Measurements from ENCODE around the gene CHRDL2.

Gene CHRDL2

GRCh38 chr11:74684661-74685060 lies 46.6 kb downstream of the CHRDL2 start:
- no peak for DNase-seq

GRCh38 chr11:74683941-74684481 lies 47.2 kb downstream of the CHRDL2 start:
- no peak for DNase-seq

GRCh38 chr11:74683279-74683871 lies 47.9 kb downstream of the CHRDL2 start:
- no peak for DNase-seq

- no peak for DNase-seq
These were observed 48.4 kb downstream of the CHRDL2 start for GRCh38 chr11:74682731-74683278.

- no peak for DNase-seq
These were observed 49.3 kb downstream of the CHRDL2 start for GRCh38 chr11:74681686-74682651.

GRCh38 chr11:74680703-74681531 lies 50.3 kb downstream of the CHRDL2 start:
- DNase-seq: no peak

GRCh38 chr11:74680035-74680671 lies 51.1 kb downstream of the CHRDL2 start:
- DNase-seq: no peak

- no peak for DNase-seq
These were observed 51.7 kb downstream of the CHRDL2 start for GRCh38 chr11:74679513-74679865.

GRCh38 chr11:74678591-74679512 lies 52.4 kb downstream of the CHRDL2 start:
- DNase-seq: no peak

- DNase-seq: no peak
These were observed 53.2 kb downstream of the CHRDL2 start for GRCh38 chr11:74678041-74678440.

- DNase-seq: no peak
These were observed 54.1 kb downstream of the CHRDL2 start for GRCh38 chr11:74677131-74677530.

GRCh38 chr11:74676596-74676995 lies 54.6 kb downstream of the CHRDL2 start:
- DNase-seq: no peak

GRCh38 chr11:74675761-74676160 lies 55.5 kb downstream of the CHRDL2 start:
- no peak for DNase-seq

- no peak for DNase-seq
These were observed 57.4 kb downstream of the CHRDL2 start for GRCh38 chr11:74673693-74674360.

GRCh38 chr11:74672956-74673692 lies 58.1 kb downstream of the CHRDL2 start:
- DNase-seq: no peak

GRCh38 chr11:74672332-74672955 lies 58.8 kb downstream of the CHRDL2 start:
- DNase-seq: no peak

- DNase-seq: no peak
These were observed 59.6 kb downstream of the CHRDL2 start for GRCh38 chr11:74671520-74672196.

GRCh38 chr11:74670171-74670570 lies 61.1 kb downstream of the CHRDL2 start:
- DNase-seq: no peak

Data from NCI-H2171 treated with DMSO at 0.1 percent for 48 hours (cell line).